ENCODE results near the gene KAT6B.

KAT6B gene

GRCh38 chr10:75068523-75068922, 242.1 kb downstream of the KAT6B start:
- DNase-seq (ENCODE audit: low read depth) = no peak

- no peak for DNase-seq (ENCODE audit: low read depth)
Measured at GRCh38 chr10:75070476-75070875, 244.1 kb downstream of the KAT6B start.

- no peak for DNase-seq (ENCODE audit: low read depth)
Measured at GRCh38 chr10:75070961-75071428, 244.6 kb downstream of the KAT6B start.

- no peak for DNase-seq (ENCODE audit: low read depth)
Measured at GRCh38 chr10:75071756-75072155, 245.4 kb downstream of the KAT6B start.

- DNase-seq (ENCODE audit: low read depth) = no peak
Measured at GRCh38 chr10:75072727-75073126, 246.3 kb downstream of the KAT6B start.

- DNase-seq (ENCODE audit: low read depth) = no peak
Measured at GRCh38 chr10:75073442-75073841, 247.0 kb downstream of the KAT6B start.

GRCh38 chr10:75074711-75075445, 248.5 kb downstream of the KAT6B start:
- no peak for DNase-seq (ENCODE audit: low read depth)

- no peak for DNase-seq (ENCODE audit: low read depth)
Measured at GRCh38 chr10:75076348-75076747, 249.9 kb downstream of the KAT6B start.

- no peak for DNase-seq (ENCODE audit: low read depth)
Measured at GRCh38 chr10:75079436-75080083, 253.2 kb downstream of the KAT6B start.

GRCh38 chr10:75080554-75080953, 254.2 kb downstream of the KAT6B start:
- DNase-seq (ENCODE audit: low read depth) = no peak

GRCh38 chr10:75081379-75081778, 255.0 kb downstream of the KAT6B start:
- no peak for DNase-seq (ENCODE audit: low read depth)

Data from non-pigmented ciliary epithelial cell (primary cell).